Measurements from ENCODE around the gene LRP11. TPM values are rescaled to one million over a fixed set of nuclear protein-coding genes. Genes with fewer than 3 reads are reported as not detected.

LRP11 gene
- total and polyA plus RNA-seq, 2 donors (not counting 1 experiment from before 2014, with no cell fraction given) = 58.4 to 89.5 TPM

DNA sequence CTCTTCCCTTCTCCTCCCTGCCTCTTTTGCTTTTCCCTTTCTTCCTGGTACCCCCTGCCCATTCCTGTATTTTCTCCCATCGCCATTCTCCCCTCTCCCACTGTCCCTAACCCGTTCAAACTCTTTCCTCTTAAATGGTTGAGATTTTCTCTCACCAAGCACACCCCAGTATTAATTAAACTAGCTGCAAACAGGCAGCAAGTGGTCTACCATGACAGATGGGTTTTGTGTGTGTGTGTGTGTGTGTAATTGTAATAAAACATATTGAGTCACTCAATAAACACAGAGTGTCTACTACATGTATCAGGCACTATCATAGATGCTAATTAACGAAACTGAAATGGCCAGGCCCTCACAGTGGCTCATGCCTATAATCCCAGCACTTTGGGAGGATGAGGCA lies 27.1 kb upstream of the LRP11 start:
- Histone ChIP-seq H3K9ac (ENCODE audit: insufficient read depth, low read length) (no peak overlapping the region), H3K36me3 (ENCODE audit: control insufficient read depth, insufficient read depth, low read length) (no peaks in the 10 kb centered on the region), H2AFZ (ENCODE audit: low read length) (no peak overlapping the region), H4K20me1 (ENCODE audit: control insufficient read depth, extremely low read depth, insufficient read depth, low read length) (no peaks in the 10 kb centered on the region), H3K4me3 (replicated peaks in 1 of 4; ENCODE audit: control extremely low read depth in 1 of 4, insufficient read depth in 1 of 4, low read depth in 3 of 4, low read length in 4 of 4) (no peak overlapping the region), H3K79me2 (ENCODE audit: control insufficient read depth, insufficient read depth, low read length) (no peaks in the 10 kb centered on the region), H3K9me3 (ENCODE audit: control insufficient read depth, insufficient read depth, low read depth, low read length) (no peaks in the 10 kb centered on the region), H3K27ac (ENCODE audit: insufficient read depth, low read length) (no peak overlapping the region), H3K4me1 (ENCODE audit: control insufficient read depth, extremely low read depth, insufficient read depth, low read length) (peaks cover 29% of the 10 kb centered on the region), H3K27me3 (ENCODE audit: control insufficient read depth, insufficient read depth, low read length) (no peaks in the 10 kb centered on the region), H3K4me2 (ENCODE audit: extremely low read depth, insufficient read depth, low read length) (no peak overlapping the region)
- no peak for DNase-seq (ENCODE audit: low read depth in 2 of 2)
- no peak for TF ChIP-seq EZH2 (IDR thresholded peaks at IDR 0.05; ENCODE audit: low read length, missing control alignments)
- TF ChIP-seq, protein P1, sequence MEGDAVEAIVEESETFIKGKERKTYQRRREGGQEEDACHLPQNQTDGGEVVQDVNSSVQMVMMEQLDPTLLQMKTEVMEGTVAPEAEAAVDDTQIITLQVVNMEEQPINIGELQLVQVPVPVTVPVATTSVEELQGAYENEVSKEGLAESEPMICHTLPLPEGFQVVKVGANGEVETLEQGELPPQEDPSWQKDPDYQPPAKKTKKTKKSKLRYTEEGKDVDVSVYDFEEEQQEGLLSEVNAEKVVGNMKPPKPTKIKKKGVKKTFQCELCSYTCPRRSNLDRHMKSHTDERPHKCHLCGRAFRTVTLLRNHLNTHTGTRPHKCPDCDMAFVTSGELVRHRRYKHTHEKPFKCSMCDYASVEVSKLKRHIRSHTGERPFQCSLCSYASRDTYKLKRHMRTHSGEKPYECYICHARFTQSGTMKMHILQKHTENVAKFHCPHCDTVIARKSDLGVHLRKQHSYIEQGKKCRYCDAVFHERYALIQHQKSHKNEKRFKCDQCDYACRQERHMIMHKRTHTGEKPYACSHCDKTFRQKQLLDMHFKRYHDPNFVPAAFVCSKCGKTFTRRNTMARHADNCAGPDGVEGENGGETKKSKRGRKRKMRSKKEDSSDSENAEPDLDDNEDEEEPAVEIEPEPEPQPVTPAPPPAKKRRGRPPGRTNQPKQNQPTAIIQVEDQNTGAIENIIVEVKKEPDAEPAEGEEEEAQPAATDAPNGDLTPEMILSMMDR (conservative IDR thresholded peaks at IDR 0.05 in 1 of 2, IDR thresholded peaks at IDR 0.05 in 1 of 2; ENCODE audit: low read depth in 1 of 2, low read length in 2 of 2) = no peak

DNA sequence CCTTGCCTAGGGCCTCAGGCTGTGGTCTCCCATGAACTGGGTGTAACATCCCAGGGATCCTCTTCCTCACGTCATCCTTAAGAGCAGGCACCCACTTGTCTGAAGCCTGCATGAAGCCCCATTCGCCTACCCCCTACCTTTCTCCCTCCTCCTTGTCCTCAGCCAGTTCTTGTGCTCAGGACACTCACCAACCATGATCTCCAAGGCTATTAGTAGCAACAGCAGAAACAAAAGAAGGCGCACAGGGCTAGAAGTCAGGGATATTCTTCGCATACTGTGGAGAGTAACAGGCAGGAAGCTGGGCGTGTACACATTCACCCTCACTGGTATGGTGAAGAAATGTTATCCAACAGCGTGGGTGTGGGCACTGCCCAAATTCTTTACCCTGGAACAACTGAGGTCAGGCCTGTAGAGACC lies 26.5 kb upstream of the LRP11 start:
- Histone ChIP-seq H3K9me3 (ENCODE audit: control insufficient read depth, insufficient read depth, low read depth, low read length) (no peaks in the 10 kb centered on the region), H3K4me1 (ENCODE audit: control insufficient read depth, extremely low read depth, insufficient read depth, low read length) (peaks cover 23% of the 10 kb centered on the region), H3K36me3 (ENCODE audit: control insufficient read depth, insufficient read depth, low read length) (no peaks in the 10 kb centered on the region), H3K27ac (ENCODE audit: insufficient read depth, low read length) (no peak overlapping the region), H2AFZ (ENCODE audit: low read length) (no peak overlapping the region), H4K20me1 (ENCODE audit: control insufficient read depth, extremely low read depth, insufficient read depth, low read length) (no peaks in the 10 kb centered on the region), H3K4me3 (replicated peaks in 1 of 4; ENCODE audit: control extremely low read depth in 1 of 4, insufficient read depth in 1 of 4, low read depth in 3 of 4, low read length in 4 of 4) (no peak overlapping the region), H3K79me2 (ENCODE audit: control insufficient read depth, insufficient read depth, low read length) (no peaks in the 10 kb centered on the region), H3K4me2 (ENCODE audit: extremely low read depth, insufficient read depth, low read length) (no peak overlapping the region), H3K27me3 (ENCODE audit: control insufficient read depth, insufficient read depth, low read length) (no peaks in the 10 kb centered on the region), H3K9ac (ENCODE audit: insufficient read depth, low read length) (no peak overlapping the region)
- TF ChIP-seq, protein P1 (conservative IDR thresholded peaks at IDR 0.05 in 1 of 2, IDR thresholded peaks at IDR 0.05 in 1 of 2; ENCODE audit: low read depth in 1 of 2, low read length in 2 of 2) = no peak
- no peak for TF ChIP-seq EZH2 (IDR thresholded peaks at IDR 0.05; ENCODE audit: low read length, missing control alignments)
- DNase-seq (ENCODE audit: low read depth in 2 of 2) = no peak

DNA sequence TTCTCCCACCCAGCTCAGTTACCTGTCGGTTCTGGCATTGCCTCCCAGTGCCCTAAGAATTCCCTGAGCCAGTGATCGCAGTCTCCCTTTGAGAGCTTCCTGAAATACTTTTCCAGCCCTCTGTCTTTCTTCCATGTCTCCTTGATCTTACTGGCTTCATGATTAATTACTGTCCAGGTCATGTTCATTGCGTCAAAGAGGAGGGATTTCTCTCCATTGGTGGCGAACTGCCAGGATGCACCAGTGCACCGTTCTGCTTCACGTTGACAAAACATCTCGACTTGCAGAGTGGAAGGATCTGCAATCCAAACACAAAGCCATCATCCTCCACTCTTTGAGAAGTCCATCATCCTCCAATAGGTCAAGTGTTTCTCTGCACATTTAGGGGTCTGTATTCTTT lies 25.2 kb upstream of the LRP11 start:
- Histone ChIP-seq H3K9me3 (ENCODE audit: control insufficient read depth, insufficient read depth, low read depth, low read length) (no peaks in the 10 kb centered on the region), H3K9ac (ENCODE audit: insufficient read depth, low read length) (no peak overlapping the region), H3K27me3 (ENCODE audit: control insufficient read depth, insufficient read depth, low read length) (no peaks in the 10 kb centered on the region), H3K4me1 (ENCODE audit: control insufficient read depth, extremely low read depth, insufficient read depth, low read length) (peaks cover 17% of the 10 kb centered on the region), H3K79me2 (ENCODE audit: control insufficient read depth, insufficient read depth, low read length) (no peaks in the 10 kb centered on the region), H3K4me3 (replicated peaks in 1 of 4; ENCODE audit: control extremely low read depth in 1 of 4, insufficient read depth in 1 of 4, low read depth in 3 of 4, low read length in 4 of 4) (no peak overlapping the region), H3K4me2 (ENCODE audit: extremely low read depth, insufficient read depth, low read length) (no peak overlapping the region), H4K20me1 (ENCODE audit: control insufficient read depth, extremely low read depth, insufficient read depth, low read length) (no peaks in the 10 kb centered on the region), H3K27ac (ENCODE audit: insufficient read depth, low read length) (no peak overlapping the region), H2AFZ (ENCODE audit: low read length) (no peak overlapping the region), H3K36me3 (ENCODE audit: control insufficient read depth, insufficient read depth, low read length) (no peaks in the 10 kb centered on the region)
- DNase-seq (ENCODE audit: low read depth in 2 of 2) = peak; percentile 27 to 39
- TF ChIP-seq, protein P1 (conservative IDR thresholded peaks at IDR 0.05 in 1 of 2, IDR thresholded peaks at IDR 0.05 in 1 of 2; ENCODE audit: low read depth in 1 of 2, low read length in 2 of 2) = no peak
- TF ChIP-seq EZH2 (IDR thresholded peaks at IDR 0.05; ENCODE audit: low read length, missing control alignments) = no peak

Data from fibroblast of lung (primary cell).